Esophagus (tissue), 2 donors: Measurements from ENCODE around the gene HOXC9. TPM values are rescaled to one million over a fixed set of nuclear protein-coding genes. Genes with fewer than 3 reads are reported as not detected.

Source experiments
- H3K27ac ChIP-seq, 2 donors: one replicate each; pipeline ENCODE4 v1.5.1; 2013; ENCODE audit warnings: low read depth in 2 of 2, mild to moderate bottlenecking in 2 of 2, inconsistent platforms in 1 of 2, low read length in 1 of 2, moderate library complexity in 1 of 2
- H3K27me3 ChIP-seq, 2 donors: one replicate each; pipeline ENCODE4 v1.6.1; 2013; ENCODE audit warnings: low read length in 2 of 2, control low read depth in 1 of 2, mild to moderate bottlenecking in 1 of 2; ENCODE audit not compliant: insufficient read depth in 2 of 2, control insufficient read depth in 1 of 2
- H3K36me3 ChIP-seq, 2 donors: one replicate each; pipeline ENCODE4 v1.6.1; 2013; ENCODE audit warnings: low read length in 1 of 2; ENCODE audit not compliant: control insufficient read depth in 2 of 2, insufficient read depth in 2 of 2
- H3K4me1 ChIP-seq, 2 donors: one replicate each; pipeline ENCODE4 v1.6.1; 2013; ENCODE audit warnings: low read length in 1 of 2; ENCODE audit not compliant: control insufficient read depth in 2 of 2, insufficient read depth in 2 of 2
- H3K4me3 ChIP-seq, 2 donors: one replicate each; pipeline ENCODE4 v1.5.1; 2013; ENCODE audit warnings: low read length in 2 of 2, mild to moderate bottlenecking in 2 of 2, low read depth in 1 of 2, moderate library complexity in 1 of 2
- H3K9me3 ChIP-seq, 2 donors: one replicate each; pipeline ENCODE4 v1.6.1; 2013; ENCODE audit warnings: mild to moderate bottlenecking in 2 of 2, low read depth in 1 of 2, low read length in 1 of 2, moderate library complexity in 1 of 2; ENCODE audit not compliant: control insufficient read depth in 2 of 2, insufficient read depth in 1 of 2
- WGBS, 2 donors: extraction: QIAGEN DNeasy Blood & Tissue Kit; methylation state at CpG; one replicate each; pipeline ENCODE4 v1.1.7; 2013; 5-methylcytosine and 5-hydroxymethylcytosine counted together
- polyA plus RNA-seq, 2 donors: library from polyadenylated mRNA; stranded (reverse); fragments of 200-250 nt; gene quantifications; one replicate each; pipeline ENCODE4 v1.2.3, GENCODE V29; 2013
- donor health status: healthy with polysubstance abuse.
- donor health status: Bipolar disorder and iron deficiency.

HOXC9 gene
- polyA plus RNA-seq, 2 donors = 0.20 to 0.51 TPM

GRCh38 chr12:53969588-53970259, 30.2 kb upstream of the HOXC9 start:
- 18 to 28% methylated on average over 12 of the region's 12 CpGs for WGBS, 2 donors
- Histone ChIP-seq H3K27me3 (peaks cover 18 to 47% of the 10 kb centered on the region in 2 donors), H3K27ac (no peak overlapping the region), H3K36me3 (no peaks in the 10 kb centered on the region), H3K9me3 (peaks cover 0 to 3% of the 10 kb centered on the region in 2 donors), H3K4me3 (no peak overlapping the region), H3K4me1 (peaks cover 6 to 10% of the 10 kb centered on the region in 2 donors)

GRCh38 chr12:53970451-53970850, 29.5 kb upstream of the HOXC9 start:
- H3K4me1 ChIP-seq = peaks cover 6 to 9% of the 10 kb centered on the region in 2 donors
- no peaks in the 10 kb centered on the region for H3K36me3 ChIP-seq
- H3K27me3 ChIP-seq = peaks cover 14 to 48% of the 10 kb centered on the region in 2 donors
- H3K27ac ChIP-seq = no peak overlapping the region
- no peak overlapping the region for H3K4me3 ChIP-seq
- peaks cover 0 to 3% of the 10 kb centered on the region in 2 donors for H3K9me3 ChIP-seq
- 21 to 36% methylated on average over 4 of the region's 4 CpGs for WGBS, 2 donors

DNA sequence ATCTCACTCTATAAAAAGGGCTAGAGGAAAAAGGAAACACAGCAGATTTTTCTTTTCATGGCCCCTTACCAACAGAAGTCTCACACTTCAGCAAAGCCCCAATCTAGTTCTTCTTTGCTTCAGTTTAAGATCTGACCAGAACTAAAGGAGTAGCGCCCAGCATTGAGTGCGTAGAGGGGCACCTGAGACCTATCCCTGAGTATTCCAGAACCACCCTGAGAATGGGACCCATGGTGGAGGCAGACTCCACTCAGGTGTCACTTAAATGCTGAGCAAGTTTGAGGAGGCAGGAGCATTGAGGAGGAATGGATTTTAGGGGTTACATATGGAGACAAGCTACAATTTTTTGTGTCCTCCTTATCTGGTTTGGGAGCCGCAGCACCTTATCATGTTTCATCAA, 28.8 kb upstream of the HOXC9 start:
- H3K4me1 ChIP-seq = peaks cover 6 to 9% of the 10 kb centered on the region in 2 donors
- H3K9me3 ChIP-seq = peaks cover 0 to 3% of the 10 kb centered on the region in 2 donors
- 69 to 72% methylated on average over 3 of the region's 3 CpGs for WGBS, 2 donors
- peaks cover 14 to 43% of the 10 kb centered on the region in 2 donors for H3K27me3 ChIP-seq
- no peak overlapping the region for H3K4me3 ChIP-seq
- H3K27ac ChIP-seq = no peak overlapping the region
- H3K36me3 ChIP-seq = no peaks in the 10 kb centered on the region

GRCh38 chr12:53971686-53972085, 28.3 kb upstream of the HOXC9 start:
- peaks cover 0 to 3% of the 10 kb centered on the region in 2 donors for H3K9me3 ChIP-seq
- 40 to 50% methylated on average over 2 of the region's 2 CpGs for WGBS, 2 donors
- no peaks in the 10 kb centered on the region for H3K36me3 ChIP-seq
- peaks cover 6 to 9% of the 10 kb centered on the region in 2 donors for H3K4me1 ChIP-seq
- H3K4me3 ChIP-seq = no peak overlapping the region
- no peak overlapping the region for H3K27ac ChIP-seq
- peaks cover 14 to 38% of the 10 kb centered on the region in 2 donors for H3K27me3 ChIP-seq

DNA sequence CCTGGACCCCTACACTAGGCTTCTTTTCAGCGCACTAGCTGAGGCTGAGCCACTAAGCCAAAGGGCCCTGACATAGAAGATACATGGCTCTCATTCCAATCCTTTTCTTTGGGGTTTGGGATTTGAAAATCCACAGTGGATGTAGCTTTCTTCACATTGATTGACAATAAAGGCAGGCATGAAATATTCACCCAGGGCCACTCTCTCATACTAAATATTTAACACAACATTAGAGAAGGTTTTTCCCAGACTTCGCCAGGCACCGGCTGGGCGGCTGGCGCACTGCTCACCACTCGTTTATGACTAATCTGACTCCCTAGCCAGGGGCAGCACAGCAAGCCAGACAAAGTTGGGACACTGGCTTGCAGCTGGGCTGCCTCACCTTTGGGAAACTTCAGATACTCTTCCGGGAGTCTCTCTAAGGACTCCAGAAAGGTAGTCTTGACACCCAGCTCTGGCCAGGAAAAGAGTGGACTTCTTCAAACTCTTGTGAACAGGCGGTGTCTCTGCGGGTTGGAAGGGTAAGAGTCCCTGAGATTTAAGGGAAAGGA, 27.7 kb upstream of the HOXC9 start:
- Histone ChIP-seq H3K9me3 (peaks cover 0 to 3% of the 10 kb centered on the region in 2 donors), H3K27me3 (peaks cover 15 to 38% of the 10 kb centered on the region in 2 donors), H3K27ac (no peak overlapping the region), H3K4me3 (no peak overlapping the region), H3K4me1 (peaks cover 6 to 9% of the 10 kb centered on the region in 2 donors), H3K36me3 (no peaks in the 10 kb centered on the region)
- WGBS, 2 donors = 24% methylated on average over 9 of the region's 9 CpGs

GRCh38 chr12:53972722-53973235, 27.2 kb upstream of the HOXC9 start, which contains the start of gene HOXC11:
Gene HOXC11 (plus strand): TSS chr12:53973126. CDS start chr12:53973242, 116 bp downstream.
- no peak within 1 kb of the TSS for H3K27ac ChIP-seq
- 10 to 13% methylated on average over 21 of the region's 21 CpGs for WGBS, 2 donors
- peaks cover 6 to 9% of the 10 kb centered on the region in 2 donors for H3K4me1 ChIP-seq
- H3K4me3 ChIP-seq = peak within 1 kb of the TSS in 1 of 2 donors; percentile 38
- peaks cover 12 to 38% of the 10 kb centered on the region in 2 donors for H3K27me3 ChIP-seq
- H3K36me3 ChIP-seq = no peaks in the 10 kb centered on the region
- peaks cover 0 to 3% of the 10 kb centered on the region in 2 donors for H3K9me3 ChIP-seq

DNA sequence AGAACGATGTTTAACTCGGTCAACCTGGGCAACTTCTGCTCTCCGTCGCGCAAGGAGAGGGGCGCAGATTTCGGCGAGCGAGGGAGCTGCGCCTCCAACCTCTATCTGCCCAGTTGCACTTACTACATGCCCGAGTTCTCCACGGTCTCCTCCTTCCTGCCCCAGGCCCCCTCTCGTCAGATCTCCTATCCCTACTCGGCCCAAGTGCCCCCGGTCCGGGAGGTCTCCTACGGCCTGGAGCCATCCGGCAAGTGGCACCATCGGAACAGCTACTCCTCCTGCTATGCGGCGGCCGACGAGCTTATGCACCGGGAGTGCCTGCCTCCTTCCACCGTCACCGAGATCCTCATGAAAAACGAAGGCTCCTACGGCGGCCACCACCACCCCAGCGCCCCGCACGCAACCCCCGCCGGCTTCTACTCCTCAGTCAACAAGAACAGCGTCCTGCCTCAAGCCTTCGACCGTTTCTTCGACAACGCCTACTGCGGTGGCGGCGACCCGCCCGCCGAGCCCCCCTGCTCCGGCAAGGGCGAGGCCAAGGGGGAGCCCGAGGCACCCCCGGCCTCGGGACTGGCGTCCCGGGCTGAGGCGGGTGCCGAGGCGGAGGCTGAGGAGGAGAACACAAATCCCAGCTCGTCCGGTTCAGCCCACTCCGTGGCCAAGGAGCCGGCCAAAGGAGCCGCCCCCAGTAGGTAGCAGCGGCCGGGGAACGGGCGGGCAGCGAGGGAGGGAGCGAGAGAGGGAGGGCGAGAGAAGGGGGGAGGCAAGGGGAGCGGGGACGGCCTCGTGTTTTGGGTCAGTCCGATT, 26.5 kb upstream of the HOXC9 start:
- Histone ChIP-seq H3K36me3 (no peaks in the 10 kb centered on the region), H3K27me3 (peaks cover 9 to 33% of the 10 kb centered on the region in 2 donors), H3K4me3 (peak overlapping the region in 1 of 2 donors; percentile 38), H3K27ac (no peak overlapping the region), H3K9me3 (peaks cover 0 to 3% of the 10 kb centered on the region in 2 donors), H3K4me1 (peaks cover 6 to 9% of the 10 kb centered on the region in 2 donors)
- WGBS, 2 donors = 6% methylated on average over 70 to 71 of the region's 71 CpGs

- H3K4me1 ChIP-seq = peaks cover 6 to 9% of the 10 kb centered on the region in 2 donors
Observed at GRCh38 chr12:53974084-53975063, 25.6 kb upstream of the HOXC9 start, which contains the start of gene HOTAIR. Gene HOTAIR (minus strand): TSS chr12:53974954.

More at GRCh38 chr12:53974084-53975063, 25.6 kb upstream of the HOXC9 start, which contains the start of gene HOTAIR:
- no peaks in the 10 kb centered on the region for H3K36me3 ChIP-seq
- H3K27me3 ChIP-seq = peaks cover 5 to 31% of the 10 kb centered on the region in 2 donors
- peak within 1 kb of the TSS; percentile 27 to 38 for H3K4me3 ChIP-seq
- H3K27ac ChIP-seq = no peak within 1 kb of the TSS
- H3K9me3 ChIP-seq = peaks cover 0 to 3% of the 10 kb centered on the region in 2 donors
- 3 to 4% methylated on average over 53 to 63 of the region's 63 CpGs for WGBS, 2 donors
